HG03571 (cell line): ENCODE data around the gene DCAF17.
"Not testable (repeated sequence)": the region's sequence is repeated elsewhere in the genome, so short reads cannot be mapped to it uniquely, and the experiment has no call there.

ENCODE experiments used
- ATAC-seq: cut with Tn5 transposase; IDR thresholded peaks from one replicate; pipeline ENCODE4 v1.9.1; 2021; ENCODE audit not compliant: unreplicated experiment

The DCAF17 gene

DNA sequence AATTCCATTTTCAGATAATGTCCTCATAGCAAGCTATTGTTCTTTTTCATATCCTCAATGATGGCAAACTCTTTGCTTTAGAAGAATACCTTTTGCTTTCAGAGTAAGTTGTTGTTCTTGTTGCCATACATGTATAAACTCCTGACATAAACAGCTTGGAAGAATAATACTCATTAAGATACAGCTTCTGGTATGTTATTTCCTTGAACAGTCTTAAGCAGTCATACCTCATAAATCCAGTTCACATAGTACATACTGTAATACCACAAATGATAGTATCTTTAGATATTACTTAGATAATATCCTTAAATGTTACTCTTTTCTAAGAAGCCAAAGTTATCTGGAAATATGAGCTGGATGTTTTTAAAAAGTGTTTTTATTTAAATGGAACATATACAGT, 23.4 kb upstream of the DCAF17 start:
- ATAC-seq: no peak

DNA sequence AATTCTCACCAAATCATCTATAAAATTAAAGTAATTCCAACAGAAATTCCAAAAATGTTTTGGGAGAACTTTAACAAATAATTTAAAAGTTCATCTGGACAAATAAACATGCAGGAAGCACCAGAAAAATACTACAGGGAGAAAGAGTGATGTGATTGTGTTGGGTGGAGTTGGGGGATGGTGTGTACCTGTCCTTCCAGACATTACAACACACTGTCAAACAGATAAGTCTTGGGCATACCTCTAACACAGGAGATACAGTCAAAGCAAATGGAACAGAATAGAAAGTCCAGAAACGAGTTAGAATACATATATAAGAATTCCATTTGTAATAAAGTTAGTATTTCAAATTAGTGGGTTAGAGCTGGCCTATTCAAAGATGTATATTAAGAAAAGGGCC, 22.8 kb upstream of the DCAF17 start:
- no peak for ATAC-seq

DNA sequence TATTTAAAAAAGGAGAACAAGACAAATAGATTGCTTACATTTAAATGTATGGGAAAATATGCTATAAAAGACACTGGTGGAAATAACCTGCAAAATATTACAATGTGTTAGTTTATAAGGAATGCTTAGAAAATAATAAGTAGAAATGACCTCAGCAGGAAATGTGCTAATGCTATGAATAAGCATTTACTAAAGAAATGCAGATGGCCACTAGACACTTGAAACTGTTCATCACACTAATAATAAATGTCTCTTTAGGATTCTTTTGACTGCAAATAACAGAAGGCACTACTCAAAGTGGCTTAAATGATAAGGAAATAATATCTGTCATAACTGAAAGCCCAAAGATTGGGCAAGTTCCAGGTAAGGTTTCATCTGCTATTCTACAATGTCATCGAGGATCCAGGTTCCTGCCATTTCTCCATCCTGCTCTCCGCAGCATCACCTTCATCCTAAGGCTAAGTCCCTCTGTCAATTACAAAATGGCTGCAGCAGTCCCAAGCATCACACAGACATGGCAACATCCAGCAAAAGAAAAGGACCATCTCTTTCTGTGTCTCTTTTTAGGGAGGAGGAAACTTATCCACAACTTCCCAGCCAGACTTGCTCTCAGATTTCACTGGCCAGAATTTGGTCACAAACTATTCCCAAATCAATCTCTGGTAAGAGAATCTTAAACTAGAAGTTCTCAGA, 22.1 kb upstream of the DCAF17 start:
- no peak for ATAC-seq

DNA sequence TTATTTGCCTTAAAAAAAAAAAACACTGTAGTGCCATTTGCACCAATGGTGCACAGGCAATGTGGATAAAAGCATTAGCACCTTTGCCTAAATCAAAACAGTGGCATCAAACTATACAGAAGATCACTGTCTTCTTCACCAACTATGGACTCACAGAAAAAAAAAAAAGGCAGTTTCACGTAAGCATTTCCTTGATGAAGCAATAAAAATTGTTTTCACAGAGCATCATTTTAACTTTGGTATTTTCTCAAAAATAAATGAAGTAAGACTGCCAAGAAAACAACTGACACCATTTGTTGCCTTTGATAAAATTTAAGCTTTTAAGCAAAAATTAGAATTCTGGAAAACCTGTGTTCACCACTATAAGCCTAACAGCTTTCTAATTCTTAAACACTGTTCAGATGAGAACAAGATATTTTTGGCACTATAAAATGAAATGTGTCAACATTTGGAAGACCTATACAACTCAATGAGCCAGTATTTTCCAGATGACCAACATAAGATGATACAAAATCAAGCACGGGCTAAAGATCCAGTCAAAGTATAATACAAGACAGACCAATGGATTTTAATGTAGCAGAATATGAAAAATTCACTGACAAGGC, 21.4 kb upstream of the DCAF17 start:
- no peak for ATAC-seq

DNA sequence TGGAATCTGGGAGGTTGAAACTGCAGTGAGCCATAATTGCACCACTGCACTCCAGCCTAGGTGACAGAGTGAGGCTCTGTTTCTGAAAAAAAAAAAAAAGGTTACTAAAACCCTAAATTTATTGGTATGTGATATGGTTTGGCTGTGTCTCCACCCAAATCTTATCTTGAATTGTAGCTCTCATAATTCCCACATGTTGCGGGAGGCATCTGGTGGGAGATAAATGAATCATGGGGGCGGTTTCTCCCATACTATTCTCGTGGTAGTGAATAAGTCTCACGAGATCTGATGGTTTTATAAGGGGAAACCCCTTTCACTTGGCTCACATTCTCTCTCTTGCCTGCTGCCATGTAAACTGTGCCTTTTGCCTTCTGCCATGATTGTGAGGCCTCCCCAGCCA, 19.4 kb upstream of the DCAF17 start:
- ATAC-seq: not testable (repeated sequence)

DNA sequence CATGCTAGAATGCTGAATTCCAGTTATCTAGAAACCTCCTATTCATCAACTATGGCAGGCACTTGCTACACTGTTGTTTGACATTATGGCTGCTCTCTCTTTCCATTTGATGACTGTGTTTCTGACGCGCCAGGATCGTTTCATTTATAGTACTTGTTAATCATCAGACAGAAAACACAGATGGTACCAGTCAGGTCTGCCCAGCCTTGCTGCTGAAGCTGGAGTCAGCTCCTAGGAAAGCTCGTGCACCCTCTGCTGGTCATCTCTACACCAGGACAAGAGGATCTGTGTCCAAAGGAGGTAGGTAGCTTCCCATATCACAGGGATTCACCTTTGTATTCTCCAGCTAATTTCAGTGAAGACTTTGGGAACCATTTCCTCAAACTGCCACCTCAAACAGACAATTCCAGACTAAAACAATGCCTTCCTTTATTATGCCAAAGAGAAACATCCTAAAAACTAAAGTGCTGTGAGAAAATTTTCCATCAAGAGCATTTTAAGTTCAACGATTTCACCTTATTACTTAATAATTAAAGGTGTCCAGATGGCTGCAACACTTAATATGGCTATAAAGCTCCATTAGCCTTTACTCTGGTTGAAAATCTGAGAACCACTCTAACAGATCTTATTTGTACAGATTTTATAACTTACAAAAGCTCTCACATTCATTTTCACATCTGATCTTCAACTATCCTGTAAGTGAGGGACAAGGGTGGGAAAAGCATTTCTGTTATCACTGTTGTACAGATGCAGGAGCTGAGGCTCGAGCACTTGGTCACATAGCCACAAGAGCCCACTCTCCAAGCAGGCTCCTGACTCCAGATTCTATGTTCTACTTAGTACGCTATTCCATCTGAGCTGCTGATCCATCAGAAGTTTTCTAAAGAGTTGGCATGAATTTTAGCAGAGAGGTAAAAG, 17.8 kb upstream of the DCAF17 start:
- peak; percentile 89 for ATAC-seq

DNA sequence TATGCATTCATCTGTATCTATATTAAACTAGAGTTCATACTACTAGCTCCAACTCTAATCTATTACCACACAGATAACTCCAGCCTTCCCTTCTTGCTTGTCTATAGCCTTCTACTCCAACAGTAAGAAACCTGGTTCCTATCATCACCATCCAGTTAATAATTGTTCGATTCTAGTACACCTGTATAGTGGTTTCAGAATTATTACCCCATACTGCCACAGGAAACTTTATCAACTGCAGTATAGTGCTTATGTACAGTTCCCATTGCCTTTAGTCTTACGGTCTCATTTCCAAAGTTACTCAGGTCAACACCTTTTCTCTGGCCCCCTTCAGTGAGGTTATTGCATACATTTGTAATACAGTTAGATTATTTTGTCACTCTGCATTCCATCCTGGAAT, 14.7 kb upstream of the DCAF17 start:
- ATAC-seq: no peak

DNA sequence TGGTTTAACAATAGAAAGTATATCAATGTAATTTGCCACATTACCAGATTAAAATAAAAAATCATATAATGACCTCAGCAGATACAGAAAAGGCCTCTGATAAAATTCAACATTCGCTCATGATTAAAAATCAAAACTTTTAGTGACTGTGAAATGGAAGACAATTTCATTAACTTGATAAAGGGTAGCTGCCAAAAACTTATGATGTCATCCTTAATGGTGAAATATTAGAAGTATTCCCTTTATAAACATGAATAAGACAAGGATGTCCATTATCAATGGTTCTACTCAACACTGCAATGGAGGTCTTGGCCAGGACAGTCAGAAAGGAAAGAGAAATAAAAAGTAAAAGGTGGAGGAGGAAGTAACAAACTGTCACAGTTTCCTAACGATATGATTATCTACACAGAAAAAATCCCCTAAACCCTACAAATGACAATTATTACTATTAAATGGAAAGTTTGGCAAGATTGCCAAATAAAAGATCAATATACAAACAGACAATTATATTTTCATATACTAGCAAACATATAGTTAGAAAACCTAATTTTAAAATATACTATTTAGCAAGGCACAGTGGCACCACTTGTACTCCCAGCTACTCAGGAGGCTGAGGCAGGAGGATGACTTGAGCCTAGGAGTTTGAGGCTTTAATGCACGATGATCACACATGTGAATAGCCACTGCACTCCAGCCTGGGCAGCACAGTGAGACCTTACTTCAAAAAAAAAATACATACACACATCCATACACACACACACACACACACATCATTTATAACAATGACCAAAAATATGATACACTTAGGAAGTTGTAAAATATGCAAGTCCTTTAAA, 13.1 kb upstream of the DCAF17 start:
- ATAC-seq: no peak

DNA sequence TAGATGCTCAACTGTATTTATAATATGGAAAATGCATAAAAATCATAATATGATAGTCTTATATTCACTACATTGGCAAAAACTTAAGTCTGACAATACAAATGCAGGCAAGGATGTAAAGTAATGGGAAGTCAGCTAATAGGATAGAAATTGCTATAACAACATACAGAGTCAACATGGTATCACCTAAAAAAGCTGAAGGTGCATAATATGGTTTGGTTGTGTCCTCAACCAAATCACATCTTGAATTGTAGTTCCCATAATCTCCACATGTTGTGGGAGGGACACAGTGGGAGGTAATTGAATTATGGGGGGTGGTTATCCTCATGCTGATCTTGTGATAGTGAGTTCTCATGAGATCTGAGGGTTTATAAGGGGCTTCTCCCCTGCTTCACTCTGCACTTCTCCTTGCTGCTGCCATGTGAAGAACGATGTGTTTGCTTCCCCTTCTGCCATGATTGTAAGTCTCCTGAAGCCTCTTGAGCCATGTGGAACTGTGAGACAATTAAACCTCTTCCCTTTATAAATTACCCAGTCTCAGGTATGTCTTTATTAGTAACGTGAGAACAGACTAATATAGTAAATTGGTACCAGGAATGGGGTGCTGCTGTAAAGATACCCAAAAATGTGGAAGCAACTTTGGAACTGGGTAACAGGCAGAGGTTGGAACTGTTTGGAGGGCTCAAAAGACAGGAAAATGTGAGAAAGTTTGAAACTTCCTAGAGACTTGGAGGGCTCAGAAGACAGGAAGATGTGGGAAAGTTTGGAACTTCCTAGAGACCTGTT, 11.1 kb upstream of the DCAF17 start:
- ATAC-seq: not testable (repeated sequence)

DNA sequence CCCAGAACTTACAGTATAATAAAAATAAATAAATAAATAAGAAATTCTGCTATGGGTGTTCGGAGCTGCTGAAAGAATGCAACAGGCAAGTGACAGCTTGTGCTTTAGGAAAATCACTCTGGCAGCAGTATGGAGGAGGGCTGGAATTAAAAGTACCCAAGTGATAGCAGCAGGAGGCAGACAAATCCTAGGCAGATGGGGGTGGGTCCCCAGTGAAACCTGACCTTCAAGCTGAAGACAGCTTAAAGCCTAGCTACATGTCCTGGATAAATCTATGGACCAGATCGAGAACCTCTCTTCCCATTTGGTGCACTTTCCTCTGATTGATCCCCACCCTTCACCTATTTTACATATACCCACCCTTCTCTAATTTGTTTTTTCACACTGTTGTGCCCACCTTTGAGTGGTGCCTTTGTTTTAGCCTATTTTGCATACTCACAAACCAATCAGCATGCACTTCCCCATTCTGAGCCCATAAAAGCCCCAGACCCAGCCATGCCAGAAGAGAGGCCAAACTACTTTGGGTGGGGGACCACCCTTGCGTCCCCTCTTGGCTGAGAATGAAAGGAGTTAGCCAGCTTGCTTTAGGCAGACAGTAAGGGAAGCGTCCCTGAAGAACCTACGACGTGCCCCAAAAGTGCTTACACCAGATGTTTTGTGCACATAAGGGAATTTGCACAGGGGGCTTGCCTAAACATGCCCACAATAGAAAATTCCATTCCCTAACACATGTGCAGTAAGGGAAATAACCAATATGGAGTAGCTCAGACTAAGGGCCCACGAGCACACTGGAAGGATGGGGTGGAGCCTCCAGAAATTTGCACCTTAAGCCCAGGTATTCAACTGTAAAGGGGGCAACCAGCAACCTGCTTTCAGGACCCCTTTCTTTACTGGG, 3.3 kb upstream of the DCAF17 start:
- ATAC-seq: no peak

DNA sequence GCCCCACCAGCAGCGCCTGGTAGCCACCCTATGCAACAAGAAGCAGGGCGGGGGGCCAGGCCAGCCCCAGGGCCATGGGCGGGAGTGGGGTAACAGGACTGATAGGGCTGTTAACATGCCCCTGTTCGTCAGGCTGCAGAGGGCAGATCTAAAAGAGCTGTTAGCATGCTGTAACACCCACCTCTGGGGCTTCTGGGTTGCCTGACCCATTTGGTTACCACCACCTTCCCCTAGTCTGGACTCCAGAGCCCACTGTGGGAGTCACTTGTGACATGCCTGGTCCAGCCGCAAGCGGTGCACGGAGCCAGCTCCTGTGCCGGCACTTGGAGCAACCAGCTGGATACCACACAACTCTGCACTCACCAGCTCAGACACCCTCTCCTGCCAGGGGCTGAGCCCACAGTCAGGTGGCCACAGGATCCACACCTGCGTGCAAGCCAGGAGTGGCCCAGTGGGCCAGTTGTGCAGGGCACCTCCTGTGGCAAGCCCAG, 2.3 kb upstream of the DCAF17 start:
- no peak for ATAC-seq

DNA sequence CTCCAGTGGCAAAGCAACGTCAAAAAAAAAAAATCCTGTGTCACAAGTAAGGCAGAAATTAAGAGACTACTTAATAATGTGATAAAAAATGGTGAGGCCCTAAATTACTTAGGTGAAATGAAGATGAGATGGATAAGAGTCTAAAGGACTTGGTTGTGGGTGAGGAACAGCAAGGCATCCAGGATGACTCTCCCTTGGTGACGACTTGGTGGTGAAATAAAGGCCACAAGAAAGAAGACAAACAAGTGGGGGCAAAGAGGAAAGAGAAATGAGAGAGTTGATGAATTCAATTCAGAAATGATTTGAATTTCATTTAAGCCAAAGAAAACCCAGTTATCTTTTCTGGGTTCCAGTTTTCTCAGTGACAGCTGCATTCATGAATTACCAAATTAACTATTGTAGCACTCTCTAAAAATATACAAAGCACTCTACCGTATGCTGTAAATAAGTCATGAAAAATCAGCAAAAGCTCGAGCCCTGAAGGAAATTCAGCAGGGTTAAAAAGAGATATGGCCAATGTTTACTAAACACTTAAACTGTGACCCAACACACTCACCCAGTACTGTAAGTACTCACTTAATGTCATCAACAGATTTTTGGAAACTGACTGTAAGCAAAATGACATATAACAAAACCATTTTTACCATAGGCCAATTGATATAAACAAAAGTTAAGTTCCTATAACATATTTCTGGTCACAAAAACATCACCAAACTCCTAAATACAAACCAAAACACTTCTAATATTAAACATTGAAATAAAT, 1.6 kb upstream of the DCAF17 start:
- ATAC-seq: no peak

DNA sequence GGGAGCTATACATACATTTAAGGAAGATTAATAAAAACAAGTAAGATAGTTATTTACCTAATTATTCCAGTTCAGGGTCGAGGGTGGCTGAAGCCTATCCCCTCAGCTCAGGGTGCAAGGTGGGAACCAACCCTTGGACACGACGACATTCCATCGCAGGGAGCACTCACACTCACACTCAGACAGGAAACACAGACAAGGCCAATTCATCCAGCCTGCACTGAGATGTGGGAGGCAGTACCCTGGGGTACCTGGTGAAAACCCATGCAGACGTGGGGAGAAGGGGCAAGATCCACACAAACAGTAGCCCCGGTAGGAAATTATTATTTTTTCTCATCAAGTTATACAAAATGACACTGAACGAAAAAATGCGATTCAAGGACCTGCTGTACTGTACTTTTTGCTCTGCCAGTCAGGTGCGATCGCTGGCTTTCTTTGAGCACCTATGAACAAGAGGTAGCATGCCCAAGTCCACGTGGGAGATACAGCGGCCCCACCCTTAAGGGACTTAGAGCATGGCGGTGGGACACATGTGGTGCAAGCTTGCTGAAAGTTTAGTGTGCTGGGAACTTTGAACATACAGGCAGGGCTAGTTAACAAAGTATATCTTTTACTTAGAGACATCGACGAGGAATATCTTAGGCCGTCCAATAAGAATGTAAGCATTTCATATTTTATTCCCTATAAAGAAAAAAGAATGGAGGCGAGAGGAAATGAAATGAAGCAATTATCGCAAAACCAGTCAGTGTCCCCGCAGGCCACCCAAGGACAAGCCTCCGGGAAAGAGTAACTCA, 860 bp upstream of the DCAF17 start:
- ATAC-seq: no peak

DNA sequence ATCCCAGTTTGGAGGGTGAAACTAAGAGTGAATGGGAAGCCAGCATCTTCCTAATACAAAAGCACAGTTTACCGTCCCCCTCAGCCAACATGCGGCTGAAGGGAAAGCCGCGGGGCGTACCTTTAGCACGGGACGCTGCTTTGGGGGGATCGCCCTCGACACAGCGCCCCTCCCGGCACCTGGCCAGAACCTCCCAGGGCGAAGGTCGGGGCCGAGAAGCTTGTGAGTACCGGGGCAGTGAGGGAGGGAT, 338 bp upstream of the DCAF17 start, which contains the start of gene METTL8:
TSS of gene METTL8 (minus strand) at position 228 of the 250 bp plus-strand sequence. CDS start 41,805 bp downstream, outside the sequence.
- ATAC-seq: no peak

DNA sequence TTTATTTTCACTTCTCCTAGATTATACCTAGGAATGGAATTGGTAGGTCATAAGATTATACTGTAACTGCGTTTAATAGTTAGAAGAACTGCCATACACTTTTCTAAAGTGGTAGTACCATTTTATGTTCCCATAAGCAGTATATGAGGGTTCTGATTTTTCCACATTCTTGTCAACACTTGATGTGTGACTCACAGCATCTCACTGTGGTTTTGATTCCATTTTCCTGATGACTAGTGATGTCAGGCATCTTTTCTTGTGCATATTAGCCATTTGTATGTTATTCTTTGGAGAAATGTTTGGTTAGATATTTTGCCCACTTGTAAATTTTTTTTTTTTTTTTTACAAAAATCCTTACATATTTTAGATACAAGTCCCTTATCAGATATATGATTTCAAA, 2.3 kb downstream of the DCAF17 start:
- no peak for ATAC-seq

DNA sequence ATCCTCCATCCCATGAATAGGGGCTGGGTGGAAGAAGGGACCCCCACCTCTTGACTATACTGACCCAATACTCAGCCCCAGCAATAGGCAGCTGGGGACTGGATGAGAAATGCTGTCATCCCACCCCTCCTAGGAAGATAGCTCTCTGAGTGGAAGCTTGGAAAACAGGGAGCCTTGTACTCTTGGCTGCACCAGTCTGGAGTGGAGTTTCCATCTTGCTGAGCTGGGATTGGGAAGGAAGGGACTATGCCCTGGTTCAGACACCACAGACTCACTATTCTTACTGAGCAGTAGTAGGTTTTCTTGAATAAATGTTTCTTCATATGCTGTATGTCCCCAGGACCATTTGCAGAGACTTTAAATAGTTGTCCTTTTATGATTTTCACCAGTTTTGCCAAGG, 7.4 kb downstream of the DCAF17 start:
- no peak for ATAC-seq

DNA sequence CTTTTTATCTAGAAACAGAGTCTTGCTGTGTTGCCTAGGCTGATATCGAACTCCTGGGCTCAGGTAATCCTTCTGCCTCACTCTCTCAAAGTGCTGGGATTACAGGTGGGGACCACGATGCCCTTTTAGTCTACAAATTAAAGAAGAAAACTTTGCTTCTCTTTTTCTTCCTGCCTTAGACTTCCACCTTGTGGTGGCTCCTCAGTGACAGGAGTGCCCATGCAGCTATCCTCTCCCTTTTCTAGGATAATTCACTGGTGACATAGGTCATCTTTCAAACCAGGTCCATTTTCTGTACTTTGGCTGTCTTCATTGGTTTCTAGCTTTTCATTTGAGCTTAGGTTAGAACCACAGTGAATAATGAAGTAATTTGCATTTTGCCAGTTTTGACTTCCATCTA, 13.6 kb downstream of the DCAF17 start:
- no peak for ATAC-seq

DNA sequence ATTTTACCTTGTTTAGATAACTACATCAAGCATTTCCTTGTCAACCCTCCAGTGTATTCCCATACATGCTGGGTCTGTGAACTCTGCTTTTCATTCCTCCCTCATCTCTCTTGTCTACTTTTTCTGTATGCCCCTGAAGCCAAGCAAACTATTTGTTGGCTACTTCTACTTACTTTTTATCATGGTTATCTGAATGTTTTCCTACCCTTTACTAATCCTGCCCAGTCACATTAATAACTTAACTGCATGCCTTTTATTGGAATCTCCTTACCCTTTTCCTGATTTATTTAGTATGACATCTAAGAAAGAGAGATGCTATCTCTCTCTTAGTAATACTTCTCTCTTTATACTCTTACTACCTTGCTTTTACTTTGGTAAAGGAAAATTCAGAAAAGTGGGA, 17.0 kb downstream of the DCAF17 start:
- ATAC-seq: no peak
